Endometrial microvascular endothelial cells (primary cell): ENCODE data around the gene EFL1. TPM values are rescaled to one million over a fixed set of nuclear protein-coding genes. Genes with fewer than 3 reads are reported as not detected.
"Not testable (repeated sequence)": the region's sequence is repeated elsewhere in the genome, so short reads cannot be mapped to it uniquely, and the experiment has no call there.

Experiments used
- in situ Hi-C: cut with HindIII; loops from 2 replicates; pipeline ENCODE4 v1.10.0; 2017; ENCODE audit warnings: low sequenced_read_pairs, low pct_unique_long_range_greater_than_20kb; ENCODE audit errors: inconsistent ontology term
- total RNA-seq: library from RNA; depleted of rRNA; stranded (reverse); fragments of >200 nt; gene quantifications from one replicate; pipeline ENCODE4 v1.2.3, GENCODE V29; 2015; ENCODE audit errors: inconsistent ontology term

The EFL1 gene
- total RNA-seq, 1 donor from 2014 or later = 23.0 TPM

- in situ Hi-C loops = not testable (repeated sequence)
Measured at GRCh38 chr15:82221535-82221934, 41.0 kb downstream of the EFL1 start.

- in situ Hi-C loops = not testable (repeated sequence)
Measured at GRCh38 chr15:82216092-82216491, 46.4 kb downstream of the EFL1 start.

GRCh38 chr15:82212201-82212600 lies 50.3 kb downstream of the EFL1 start:
- in situ Hi-C loops = not testable (repeated sequence)

GRCh38 chr15:82210066-82210597 lies 52.4 kb downstream of the EFL1 start:
- in situ Hi-C loops = not testable (repeated sequence)

- in situ Hi-C loops = not testable (repeated sequence)
Measured at GRCh38 chr15:82204575-82204974, 58.0 kb downstream of the EFL1 start.

GRCh38 chr15:82197733-82198594 lies 64.6 kb downstream of the EFL1 start:
- in situ Hi-C loops = no loop called here

- in situ Hi-C loops = no loop called here
Measured at GRCh38 chr15:82196353-82196752, 66.2 kb downstream of the EFL1 start.

GRCh38 chr15:82195818-82196217 lies 66.7 kb downstream of the EFL1 start:
- in situ Hi-C loops = not testable (repeated sequence)

GRCh38 chr15:82194488-82194887 lies 68.0 kb downstream of the EFL1 start:
- in situ Hi-C loops = not testable (repeated sequence)

GRCh38 chr15:82193435-82193834 lies 69.1 kb downstream of the EFL1 start:
- in situ Hi-C loops = not testable (repeated sequence)

- in situ Hi-C loops = not testable (repeated sequence)
Measured at GRCh38 chr15:82192394-82192793, 70.1 kb downstream of the EFL1 start.

GRCh38 chr15:82186719-82187406 lies 75.7 kb downstream of the EFL1 start:
- in situ Hi-C loops = no loop called here

GRCh38 chr15:82186161-82186560 lies 76.4 kb downstream of the EFL1 start:
- in situ Hi-C loops = no loop called here

GRCh38 chr15:82184776-82185175 lies 77.8 kb downstream of the EFL1 start:
- in situ Hi-C loops = no loop called here

GRCh38 chr15:82184355-82184754 lies 78.2 kb downstream of the EFL1 start:
- in situ Hi-C loops = no loop called here

GRCh38 chr15:82183121-82184031 lies 79.2 kb downstream of the EFL1 start:
- in situ Hi-C loops = no loop called here

GRCh38 chr15:82181371-82181770 lies 81.2 kb downstream of the EFL1 start:
- in situ Hi-C loops = no loop called here

GRCh38 chr15:82178061-82178460 lies 84.5 kb downstream of the EFL1 start:
- in situ Hi-C loops = no loop called here
